H9 (cell line): ENCODE measurements around the gene LRP2. TPM values are rescaled to one million over a fixed set of nuclear protein-coding genes. Genes with fewer than 3 reads are reported as not detected.

Experiments used
- DNase-seq: peaks from one replicate; pipeline ENCODE4 v3.0.0-alpha.2; 2017
- H2AFZ ChIP-seq: one replicate; pipeline ENCODE4 v1.6.1; 2013; ENCODE audit warnings: mild to moderate bottlenecking, low read length, control low read depth, moderate library complexity
- H2AK5ac ChIP-seq: 2 replicates; pipeline ENCODE4 v1.6.1; 2013; ENCODE audit warnings: low read length, control low read depth, mixed read lengths; ENCODE audit not compliant: insufficient read length
- H2BK120ac ChIP-seq: one replicate; pipeline ENCODE4 v1.6.1; 2013; ENCODE audit warnings: low read depth, mild to moderate bottlenecking, low read length, control low read depth, inconsistent platforms; ENCODE audit not compliant: poor library complexity, severe bottlenecking
- H2BK12ac ChIP-seq: 2 replicates; pipeline ENCODE4 v1.6.1; 2013; ENCODE audit warnings: low read length, control low read depth, mixed read lengths, low read depth; ENCODE audit not compliant: insufficient read length
- H2BK15ac ChIP-seq: 2 replicates; pipeline ENCODE4 v1.6.1; 2013; ENCODE audit warnings: low read depth, low read length, control low read depth
- H2BK20ac ChIP-seq: one replicate; pipeline ENCODE4 v1.6.1; 2013; ENCODE audit warnings: low read depth, mild to moderate bottlenecking, low read length, control low read depth, inconsistent platforms; ENCODE audit not compliant: poor library complexity, severe bottlenecking
- H2BK5ac ChIP-seq: 2 replicates; pipeline ENCODE4 v1.6.1; 2013; ENCODE audit warnings: low read length, control low read depth, mixed read lengths; ENCODE audit not compliant: insufficient read length
- H3K14ac ChIP-seq: 2 replicates; pipeline ENCODE4 v1.6.1; 2013; ENCODE audit warnings: low read length, control low read depth; ENCODE audit not compliant: insufficient read depth
- H3K18ac ChIP-seq: 2 replicates; pipeline ENCODE4 v1.6.1; 2013; ENCODE audit warnings: low read depth, mild to moderate bottlenecking, mixed read lengths, low read length, control low read depth; ENCODE audit not compliant: insufficient read length
- H3K23ac ChIP-seq: 2 replicates; pipeline ENCODE4 v1.6.1; 2013; ENCODE audit warnings: low read length, control low read depth, mixed read lengths, low read depth; ENCODE audit not compliant: insufficient read length
- H3K23me2 ChIP-seq: 2 replicates; pipeline ENCODE4 v1.6.1; 2013; ENCODE audit warnings: low read depth, mild to moderate bottlenecking, mixed read lengths, low read length, control low read depth; ENCODE audit not compliant: insufficient read length, poor library complexity, severe bottlenecking
- H3K27ac ChIP-seq: 2 replicates; pipeline ENCODE4 v1.5.1; 2013; ENCODE audit warnings: low read length, control low read depth, mixed read lengths, low read depth; ENCODE audit not compliant: insufficient read length
- H3K27me3 ChIP-seq: 2 replicates; pipeline ENCODE4 v1.6.1; 2013; ENCODE audit warnings: low read length, control low read depth, inconsistent platforms; ENCODE audit not compliant: insufficient read depth
- H3K4ac ChIP-seq: 2 replicates; pipeline ENCODE4 v1.6.1; 2013; ENCODE audit warnings: low read depth, mild to moderate bottlenecking, control low read depth, inconsistent platforms, low read length, moderate library complexity
- H3K4me1 ChIP-seq: 2 replicates; pipeline ENCODE4 v1.6.1; 2013; ENCODE audit warnings: low read length, control low read depth, inconsistent platforms; ENCODE audit not compliant: insufficient read depth
- H3K4me2 ChIP-seq: 2 replicates; pipeline ENCODE4 v1.6.1; 2013; ENCODE audit warnings: low read length, control low read depth, mixed read lengths; ENCODE audit not compliant: insufficient read length, insufficient read depth
- H3K56ac ChIP-seq: 2 replicates; pipeline ENCODE4 v1.6.1; 2013; ENCODE audit warnings: low read depth, mild to moderate bottlenecking, mixed read lengths, low read length, control low read depth; ENCODE audit not compliant: insufficient read length
- H3K79me1 ChIP-seq: 2 replicates; pipeline ENCODE4 v1.6.1; 2013; ENCODE audit warnings: low read depth, mild to moderate bottlenecking, moderate library complexity, low read length, control low read depth, inconsistent platforms; ENCODE audit not compliant: insufficient read depth, poor library complexity, severe bottlenecking
- H3K79me2 ChIP-seq: 2 replicates; pipeline ENCODE4 v1.6.1; 2013; ENCODE audit warnings: low read length, control low read depth, inconsistent platforms; ENCODE audit not compliant: insufficient read depth
- H3K9ac ChIP-seq: 2 replicates; pipeline ENCODE4 v1.6.1; 2013; ENCODE audit warnings: low read length, control low read depth, mixed read lengths; ENCODE audit not compliant: insufficient read length; ENCODE audit errors: extremely low read depth
- H3K9me3 ChIP-seq: one replicate; pipeline ENCODE4 v1.6.1; 2013; ENCODE audit warnings: low read depth, low read length, inconsistent platforms; ENCODE audit not compliant: control insufficient read depth
- H3T11ph ChIP-seq: one replicate; pipeline ENCODE4 v1.6.1; 2013; ENCODE audit warnings: mild to moderate bottlenecking, low read length, control low read depth, inconsistent platforms
- H4K20me1 ChIP-seq: one replicate; pipeline ENCODE4 v1.6.1; 2013; ENCODE audit not compliant: control insufficient read depth, insufficient read length, insufficient read depth
- H4K5ac ChIP-seq: 2 replicates; pipeline ENCODE4 v1.6.1; 2013; ENCODE audit warnings: low read depth, mild to moderate bottlenecking, mixed read lengths, low read length, control low read depth; ENCODE audit not compliant: insufficient read length
- H4K8ac ChIP-seq: replicated peaks from 2 replicates; pipeline ENCODE4 v1.6.1; 2013; ENCODE audit warnings: low read length, control low read depth, mixed read lengths, low read depth; ENCODE audit not compliant: insufficient read length
- H4K91ac ChIP-seq: 2 replicates; pipeline ENCODE4 v1.6.1; 2013; ENCODE audit warnings: low read depth, mild to moderate bottlenecking, moderate library complexity, mixed read lengths, low read length, control low read depth; ENCODE audit not compliant: insufficient read length
- H3K27ac Mint-ChIP-seq, 3 experiments: 2 replicates in 2 of 3; 3 replicates in 1 of 3; pipeline ENCODE4 v1.8.0; 2020 to 2021; ENCODE audit warnings: mixed read lengths in 3 of 3, mild to moderate bottlenecking in 1 of 3, moderate library complexity in 1 of 3
- H3K27me3 Mint-ChIP-seq: 2 replicates; pipeline ENCODE4 v1.8.0; 2021; ENCODE audit warnings: low read depth, mild to moderate bottlenecking, moderate library complexity, mixed read lengths
- H3K36me3 Mint-ChIP-seq, 3 experiments: 2 replicates in 2 of 3; 3 replicates in 1 of 3; pipeline ENCODE4 v1.8.0; 2020 to 2021; ENCODE audit warnings: low read depth in 3 of 3, mixed read lengths in 3 of 3; ENCODE audit not compliant: insufficient read depth in 1 of 3
- H3K4me1 Mint-ChIP-seq, 2 experiments: 2 replicates each; pipeline ENCODE4 v1.8.0; 2020; ENCODE audit warnings: mixed read lengths in 2 of 2
- H3K4me3 Mint-ChIP-seq, 2 experiments: 2 replicates in 1 of 2; 3 replicates in 1 of 2; pipeline ENCODE4 v1.8.0; 2020 to 2021; ENCODE audit warnings: mild to moderate bottlenecking in 2 of 2, mixed read lengths in 2 of 2, moderate library complexity in 1 of 2
- H3K9me3 Mint-ChIP-seq, 2 experiments: 2 replicates in 1 of 2; 3 replicates in 1 of 2; pipeline ENCODE4 v1.8.0; 2020; ENCODE audit warnings: mild to moderate bottlenecking in 2 of 2, mixed read lengths in 2 of 2, moderate library complexity in 1 of 2
- WGBS: extraction: QIAGEN DNeasy Blood & Tissue Kit; methylation state at CpG from one replicate; pipeline ENCODE4 v1.1.7; 2013; ENCODE audit warnings: missing lambda C conversion rate, low lambda C conversion rate, mixed read lengths; ENCODE audit not compliant: insufficient read length; ENCODE audit errors: extremely low coverage; 5-methylcytosine and 5-hydroxymethylcytosine counted together
- total RNA-seq: library from RNA; stranded (reverse); gene quantifications from 2 replicates; pipeline ENCODE4 v1.2.1, GENCODE V29; 2021
- TF ChIP-seq, protein P1 (sequence below): fragments of 200-600 bp; sonication (generic); conservative IDR thresholded peaks from 3 replicates; pipeline ENCODE4 v1.8.0; 2021; ENCODE audit warnings: antibody characterized with exemption, mild to moderate bottlenecking

The LRP2 gene
- total RNA-seq, 1 experiment from 2014 or later = 1.4 TPM

DNA sequence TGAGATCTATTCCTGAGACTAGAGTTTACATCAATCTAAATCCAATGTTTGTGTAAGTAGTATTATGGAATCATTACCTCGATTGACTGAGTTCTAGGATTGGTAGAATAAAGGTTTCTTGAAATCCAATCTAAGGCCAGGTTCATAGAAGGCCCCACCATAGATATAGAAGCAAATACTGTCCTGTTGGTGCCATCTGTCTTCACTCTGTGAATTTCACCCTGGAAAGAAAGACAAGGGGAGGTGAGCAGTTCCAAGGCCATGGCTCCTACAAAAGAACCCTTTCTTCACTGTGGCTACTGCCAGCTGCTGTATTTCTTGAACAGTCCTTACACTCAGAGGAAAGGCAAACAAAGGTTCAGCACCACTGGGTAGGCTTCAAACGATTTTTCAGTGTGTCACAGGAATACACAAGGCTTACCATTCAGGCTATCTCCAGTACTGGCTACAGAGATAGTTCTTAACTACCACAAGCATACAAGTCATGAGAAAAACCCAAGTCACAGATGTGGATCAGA lies 137.0 kb downstream of the LRP2 start:
- Mint-ChIP-seq H3K9me3 (no peaks in the 10 kb centered on the region), H3K27ac (no peak overlapping the region), H3K27me3 (no peaks in the 10 kb centered on the region), H3K4me1 (no peaks in the 10 kb centered on the region), H3K36me3 (no peaks in the 10 kb centered on the region), H3K4me3 (no peak overlapping the region)
- H2AK5ac ChIP-seq = no peak overlapping the region
- no peak overlapping the region for H4K8ac ChIP-seq
- TF ChIP-seq, protein P1, sequence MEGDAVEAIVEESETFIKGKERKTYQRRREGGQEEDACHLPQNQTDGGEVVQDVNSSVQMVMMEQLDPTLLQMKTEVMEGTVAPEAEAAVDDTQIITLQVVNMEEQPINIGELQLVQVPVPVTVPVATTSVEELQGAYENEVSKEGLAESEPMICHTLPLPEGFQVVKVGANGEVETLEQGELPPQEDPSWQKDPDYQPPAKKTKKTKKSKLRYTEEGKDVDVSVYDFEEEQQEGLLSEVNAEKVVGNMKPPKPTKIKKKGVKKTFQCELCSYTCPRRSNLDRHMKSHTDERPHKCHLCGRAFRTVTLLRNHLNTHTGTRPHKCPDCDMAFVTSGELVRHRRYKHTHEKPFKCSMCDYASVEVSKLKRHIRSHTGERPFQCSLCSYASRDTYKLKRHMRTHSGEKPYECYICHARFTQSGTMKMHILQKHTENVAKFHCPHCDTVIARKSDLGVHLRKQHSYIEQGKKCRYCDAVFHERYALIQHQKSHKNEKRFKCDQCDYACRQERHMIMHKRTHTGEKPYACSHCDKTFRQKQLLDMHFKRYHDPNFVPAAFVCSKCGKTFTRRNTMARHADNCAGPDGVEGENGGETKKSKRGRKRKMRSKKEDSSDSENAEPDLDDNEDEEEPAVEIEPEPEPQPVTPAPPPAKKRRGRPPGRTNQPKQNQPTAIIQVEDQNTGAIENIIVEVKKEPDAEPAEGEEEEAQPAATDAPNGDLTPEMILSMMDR = no peak
- H4K20me1 ChIP-seq = no peaks in the 10 kb centered on the region
- no peaks in the 10 kb centered on the region for H3K79me1 ChIP-seq
- no CpG with 5 or more reads among the region's 2 CpGs for WGBS
- H4K5ac ChIP-seq = no peak overlapping the region
- H3K9ac ChIP-seq = no peak overlapping the region
- H4K91ac ChIP-seq = no peak overlapping the region
- H3K14ac ChIP-seq = no peak overlapping the region
- no peak overlapping the region for H2BK120ac ChIP-seq
- H3K4me1 ChIP-seq = no peaks in the 10 kb centered on the region
- no peaks in the 10 kb centered on the region for H3K23me2 ChIP-seq
- no peak overlapping the region for H3K23ac ChIP-seq
- DNase-seq = no peak
- H3T11ph ChIP-seq = no peak overlapping the region
- H3K18ac ChIP-seq = no peak overlapping the region
- H2BK20ac ChIP-seq = no peak overlapping the region
- no peak overlapping the region for H2BK12ac ChIP-seq
- H3K56ac ChIP-seq = no peak overlapping the region
- H3K27ac ChIP-seq = no peak overlapping the region
- no peaks in the 10 kb centered on the region for H3K79me2 ChIP-seq
- no peak overlapping the region for H2BK5ac ChIP-seq
- H3K27me3 ChIP-seq = no peaks in the 10 kb centered on the region
- no peak overlapping the region for H3K4ac ChIP-seq
- H3K9me3 ChIP-seq = no peaks in the 10 kb centered on the region
- H3K4me2 ChIP-seq = no peak overlapping the region
- H2BK15ac ChIP-seq = no peak overlapping the region
- no peak overlapping the region for H2AFZ ChIP-seq
